Measurements from ENCODE around the gene DUSP7. TPM values are rescaled to one million over a fixed set of nuclear protein-coding genes. Genes with fewer than 3 reads are reported as not detected.

Gene DUSP7
- total RNA-seq, 1 experiment from 2014 or later: 18.8 TPM

- no peak overlapping the region for H3K4me3 Mint-ChIP-seq
- POLR2A ChIA-PET: no interaction called here
- no peak for TF ChIP-seq HMGA2 (CRISPR knock-in tag; IDR thresholded peaks at IDR 0.05)
- TF ChIP-seq CBFB (CRISPR knock-in tag; IDR thresholded peaks at IDR 0.05; ENCODE audit: low read depth): no peak
- no peak for TF ChIP-seq NR3C1 (CRISPR knock-in tag; conservative IDR thresholded peaks at IDR 0.05; ENCODE audit: low read depth)
- TF ChIP-seq FOXP1 (CRISPR knock-in tag; IDR thresholded peaks at IDR 0.05; ENCODE audit: borderline replicate concordance): no peak
- TF ChIP-seq, protein P1, sequence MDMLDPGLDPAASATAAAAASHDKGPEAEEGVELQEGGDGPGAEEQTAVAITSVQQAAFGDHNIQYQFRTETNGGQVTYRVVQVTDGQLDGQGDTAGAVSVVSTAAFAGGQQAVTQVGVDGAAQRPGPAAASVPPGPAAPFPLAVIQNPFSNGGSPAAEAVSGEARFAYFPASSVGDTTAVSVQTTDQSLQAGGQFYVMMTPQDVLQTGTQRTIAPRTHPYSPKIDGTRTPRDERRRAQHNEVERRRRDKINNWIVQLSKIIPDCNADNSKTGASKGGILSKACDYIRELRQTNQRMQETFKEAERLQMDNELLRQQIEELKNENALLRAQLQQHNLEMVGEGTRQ (CRISPR knock-in tag; IDR thresholded peaks at IDR 0.05): no peak
- no peak for TF ChIP-seq ZNF138 (CRISPR knock-in tag; conservative IDR thresholded peaks at IDR 0.05)
- TF ChIP-seq NFE2L1 (CRISPR knock-in tag; IDR thresholded peaks at IDR 0.05): no peak
- no peak for TF ChIP-seq CREM (CRISPR knock-in tag; IDR thresholded peaks at IDR 0.05)
- no peak for TF ChIP-seq JAZF1 (CRISPR knock-in tag; IDR thresholded peaks at IDR 0.05)
- TF ChIP-seq ETV6 (CRISPR knock-in tag; IDR thresholded peaks at IDR 0.05): no peak
- TF ChIP-seq, protein P2, sequence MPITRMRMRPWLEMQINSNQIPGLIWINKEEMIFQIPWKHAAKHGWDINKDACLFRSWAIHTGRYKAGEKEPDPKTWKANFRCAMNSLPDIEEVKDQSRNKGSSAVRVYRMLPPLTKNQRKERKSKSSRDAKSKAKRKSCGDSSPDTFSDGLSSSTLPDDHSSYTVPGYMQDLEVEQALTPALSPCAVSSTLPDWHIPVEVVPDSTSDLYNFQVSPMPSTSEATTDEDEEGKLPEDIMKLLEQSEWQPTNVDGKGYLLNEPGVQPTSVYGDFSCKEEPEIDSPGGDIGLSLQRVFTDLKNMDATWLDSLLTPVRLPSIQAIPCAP (CRISPR knock-in tag; IDR thresholded peaks at IDR 0.05): no peak
- TF ChIP-seq TCF7 (CRISPR knock-in tag; IDR thresholded peaks at IDR 0.05; ENCODE audit: low read depth): no peak
- TF ChIP-seq FOXK1 (CRISPR knock-in tag; IDR thresholded peaks at IDR 0.05): no peak
- no peak for TF ChIP-seq USF1 (CRISPR knock-in tag; IDR thresholded peaks at IDR 0.05)
- no peak for TF ChIP-seq PRRX2 (CRISPR knock-in tag; IDR thresholded peaks at IDR 0.05)
- CTCF ChIA-PET: interaction anchor here (0.7 to 13.0 kb wide), 23 partner anchors 8 to 375 kb away, joined by 3 to 138 read pairs (median 6); partner anchors contain the start of genes ABHD14B, DUSP7 and RPL29
- no peak for DNase-seq (ENCODE audit: low spot score)
- 0 out of 2 replicates have a peak overlapping the region, but pooled peaks have one; percentile 15 for H3K27ac Mint-ChIP-seq
- H3K4me1 Mint-ChIP-seq: peaks cover 5% of the 10 kb centered on the region; the same call in 1 of the 2 replicates
- no peaks in the 10 kb centered on the region for H3K36me3 Mint-ChIP-seq
- peak; percentile 31 for ATAC-seq
- H3K9me3 Mint-ChIP-seq: no peaks in the 10 kb centered on the region
- H3K27me3 Mint-ChIP-seq (ENCODE audit: low read depth): no peaks in the 10 kb centered on the region; the same call in 1 of the 2 replicates
Measured at GRCh38 chr3:52013802-52014598, 42.4 kb downstream of the DUSP7 start.

DNA sequence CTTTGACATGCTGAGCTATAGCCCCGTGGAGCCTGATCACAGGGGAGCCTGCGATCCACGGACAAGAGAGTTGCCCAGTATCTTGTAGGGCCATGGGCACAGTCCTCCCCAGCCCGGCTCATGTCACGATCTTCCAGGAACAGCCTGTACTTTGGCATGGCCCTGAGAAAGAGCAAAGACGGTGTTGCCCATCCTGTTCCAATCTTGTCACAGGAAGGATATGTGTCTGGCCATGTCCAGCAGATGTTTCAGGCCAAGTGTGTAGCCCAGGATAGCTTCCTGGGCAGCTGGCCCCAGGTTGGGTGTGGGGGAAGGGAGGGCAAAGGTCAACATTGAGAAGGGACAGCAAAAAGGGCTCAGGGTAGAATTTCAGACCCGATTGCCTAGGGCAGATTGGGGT is 43.7 kb downstream of the DUSP7 start:
- DNase-seq (ENCODE audit: low spot score) (no peak), ATAC-seq (no peak)
- H3K4me3 Mint-ChIP-seq: no peak overlapping the region
- ChIA-PET POLR2A (no interaction called here), CTCF (interaction anchor here (1.1 to 13.0 kb wide), 10 partner anchors 9 to 110 kb away, joined by 3 to 138 read pairs (median 6); partner anchors contain the start of genes DUSP7 and RRP9)
- H3K9me3 Mint-ChIP-seq: no peaks in the 10 kb centered on the region
- H3K27ac Mint-ChIP-seq: no peak overlapping the region
- H3K36me3 Mint-ChIP-seq: no peaks in the 10 kb centered on the region
- H3K27me3 Mint-ChIP-seq (ENCODE audit: low read depth): no peaks in the 10 kb centered on the region; the same call in 1 of the 2 replicates
- peaks cover 5% of the 10 kb centered on the region for H3K4me1 Mint-ChIP-seq
- TF ChIP-seq SOX15 (CRISPR knock-in tag; IDR thresholded peaks at IDR 0.05) (no peak), JUN (CRISPR knock-in tag; IDR thresholded peaks at IDR 0.05) (no peak), USF1 (CRISPR knock-in tag; IDR thresholded peaks at IDR 0.05) (no peak), ZNF232 (CRISPR knock-in tag; IDR thresholded peaks at IDR 0.05) (no peak), AFF4 (CRISPR knock-in tag; IDR thresholded peaks at IDR 0.05; ENCODE audit: borderline replicate concordance) (no peak), ZNF416 (CRISPR knock-in tag; IDR thresholded peaks at IDR 0.05) (no peak)
- TF ChIP-seq, protein P3, sequence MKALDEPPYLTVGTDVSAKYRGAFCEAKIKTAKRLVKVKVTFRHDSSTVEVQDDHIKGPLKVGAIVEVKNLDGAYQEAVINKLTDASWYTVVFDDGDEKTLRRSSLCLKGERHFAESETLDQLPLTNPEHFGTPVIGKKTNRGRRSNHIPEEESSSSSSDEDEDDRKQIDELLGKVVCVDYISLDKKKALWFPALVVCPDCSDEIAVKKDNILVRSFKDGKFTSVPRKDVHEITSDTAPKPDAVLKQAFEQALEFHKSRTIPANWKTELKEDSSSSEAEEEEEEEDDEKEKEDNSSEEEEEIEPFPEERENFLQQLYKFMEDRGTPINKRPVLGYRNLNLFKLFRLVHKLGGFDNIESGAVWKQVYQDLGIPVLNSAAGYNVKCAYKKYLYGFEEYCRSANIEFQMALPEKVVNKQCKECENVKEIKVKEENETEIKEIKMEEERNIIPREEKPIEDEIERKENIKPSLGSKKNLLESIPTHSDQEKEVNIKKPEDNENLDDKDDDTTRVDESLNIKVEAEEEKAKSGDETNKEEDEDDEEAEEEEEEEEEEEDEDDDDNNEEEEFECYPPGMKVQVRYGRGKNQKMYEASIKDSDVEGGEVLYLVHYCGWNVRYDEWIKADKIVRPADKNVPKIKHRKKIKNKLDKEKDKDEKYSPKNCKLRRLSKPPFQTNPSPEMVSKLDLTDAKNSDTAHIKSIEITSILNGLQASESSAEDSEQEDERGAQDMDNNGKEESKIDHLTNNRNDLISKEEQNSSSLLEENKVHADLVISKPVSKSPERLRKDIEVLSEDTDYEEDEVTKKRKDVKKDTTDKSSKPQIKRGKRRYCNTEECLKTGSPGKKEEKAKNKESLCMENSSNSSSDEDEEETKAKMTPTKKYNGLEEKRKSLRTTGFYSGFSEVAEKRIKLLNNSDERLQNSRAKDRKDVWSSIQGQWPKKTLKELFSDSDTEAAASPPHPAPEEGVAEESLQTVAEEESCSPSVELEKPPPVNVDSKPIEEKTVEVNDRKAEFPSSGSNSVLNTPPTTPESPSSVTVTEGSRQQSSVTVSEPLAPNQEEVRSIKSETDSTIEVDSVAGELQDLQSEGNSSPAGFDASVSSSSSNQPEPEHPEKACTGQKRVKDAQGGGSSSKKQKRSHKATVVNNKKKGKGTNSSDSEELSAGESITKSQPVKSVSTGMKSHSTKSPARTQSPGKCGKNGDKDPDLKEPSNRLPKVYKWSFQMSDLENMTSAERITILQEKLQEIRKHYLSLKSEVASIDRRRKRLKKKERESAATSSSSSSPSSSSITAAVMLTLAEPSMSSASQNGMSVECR (CRISPR knock-in tag; IDR thresholded peaks at IDR 0.05; ENCODE audit: borderline replicate concordance): no peak
- TF ChIP-seq, protein P2 (CRISPR knock-in tag; IDR thresholded peaks at IDR 0.05): no peak

Measured in WTC11 (cell line).